CD4-positive, alpha-beta memory T cell (primary cell): ENCODE data around the gene PIGU. TPM values are rescaled to one million over a fixed set of nuclear protein-coding genes. Genes with fewer than 3 reads are reported as not detected.
"Not testable (repeated sequence)": the region's sequence is repeated elsewhere in the genome, so short reads cannot be mapped to it uniquely, and the experiment has no call there.

Experiments used
- CTCF ChIA-PET: fragments of 350-600 bp; sonication (Branson Sonifier 250); formaldehyde crosslinking; loops from one replicate; lab custom pipeline; 2021; ENCODE audit warnings: inconsistent platforms; ENCODE audit not compliant: partially characterized antibody; lab: Charles Lee
- POLR2A ChIA-PET: fragments of 350-600 bp; sonication (Branson Sonifier 250); formaldehyde crosslinking; loops from one replicate; lab custom pipeline; 2021; ENCODE audit not compliant: partially characterized antibody; lab: Charles Lee
- DNase-seq, 5 donors: peaks; one replicate each; pipeline versions ENCODE4 v3.0.0 to v3.0.0-alpha.2; 2020 to 2022; ENCODE audit warnings: mixed read lengths in 1 of 5
- H3K27ac ChIP-seq: one replicate; pipeline ENCODE4 v1.7.0; 2013; ENCODE audit warnings: low read depth, low read length
- H3K27me3 ChIP-seq: 2 replicates; pipeline ENCODE4 v1.7.0; 2013; ENCODE audit warnings: mild to moderate bottlenecking, low read length, moderate library complexity; ENCODE audit not compliant: insufficient read depth
- H3K36me3 ChIP-seq: 2 replicates; pipeline ENCODE4 v1.7.0; 2013; ENCODE audit warnings: mild to moderate bottlenecking, low read length, moderate library complexity; ENCODE audit not compliant: insufficient read depth
- H3K4me1 ChIP-seq: 2 replicates; pipeline ENCODE4 v1.7.0; 2013; ENCODE audit warnings: mild to moderate bottlenecking, low read length, moderate library complexity; ENCODE audit not compliant: insufficient read depth
- H3K4me3 ChIP-seq, 2 donors: one replicate each; pipeline ENCODE4 v1.7.0; 2013; ENCODE audit warnings: low read length in 2 of 2, mild to moderate bottlenecking in 1 of 2
- H3K9me3 ChIP-seq, 2 donors: one replicate each; pipeline ENCODE4 v1.7.0; 2013; ENCODE audit warnings: low read length in 2 of 2, control low read depth in 1 of 2; ENCODE audit not compliant: control insufficient read depth in 1 of 2
- H3K27ac Mint-ChIP-seq, 7 donors: one replicate each; pipeline ENCODE4 v1.8.0; 2020 to 2021; ENCODE audit warnings: mixed read lengths in 7 of 7, mild to moderate bottlenecking in 6 of 7, inconsistent platforms in 3 of 7, moderate library complexity in 3 of 7
- H3K27me3 Mint-ChIP-seq, 2 donors: one replicate each; pipeline ENCODE4 v1.8.0; 2020 to 2021; ENCODE audit warnings: mixed read lengths in 2 of 2
- H3K36me3 Mint-ChIP-seq, 2 donors: one replicate each; pipeline ENCODE4 v1.8.0; 2020 to 2021; ENCODE audit warnings: mixed read lengths in 2 of 2, inconsistent platforms in 1 of 2, mild to moderate bottlenecking in 1 of 2
- H3K4me1 Mint-ChIP-seq, 4 donors: one replicate each; pipeline ENCODE4 v1.8.0; 2020 to 2021; ENCODE audit warnings: mixed read lengths in 4 of 4, mild to moderate bottlenecking in 1 of 4
- H3K4me3 Mint-ChIP-seq, 8 donors: one replicate each; pipeline ENCODE4 v1.8.0; 2020 to 2021; ENCODE audit warnings: mixed read lengths in 8 of 8, mild to moderate bottlenecking in 7 of 8, moderate library complexity in 6 of 8, inconsistent platforms in 3 of 8
- H3K9me3 Mint-ChIP-seq, 8 donors: one replicate each; pipeline ENCODE4 v1.8.0; 2020 to 2021; ENCODE audit warnings: mixed read lengths in 8 of 8, mild to moderate bottlenecking in 5 of 8, inconsistent platforms in 3 of 8, moderate library complexity in 1 of 8
- intact Hi-C: fragments of 100-400 bp; cut with micrococcal nuclease; formaldehyde crosslinking; loops from one replicate; pipeline ENCODE4 v1.15.1; 2023
- polyA plus RNA-seq, 2 donors: library from polyadenylated mRNA; unstranded; fragments of 300-500 nt; fragmentation: Illumina TruSeq; gene quantifications; one replicate each; pipeline ENCODE4 v1.2.3, GENCODE V29; 2021
- total RNA-seq, 2 experiments: library from RNA; stranded (reverse); gene quantifications; one replicate each; pipeline ENCODE4 v1.2.3, GENCODE V29; 2021

The PIGU gene
- total and polyA plus RNA-seq, 4 experiments from 2014 or later = 15.1 to 34.2 (median 21.1) TPM

- no peak overlapping the region for H3K4me3 ChIP-seq
- Mint-ChIP-seq H3K27me3 (no peaks in the 10 kb centered on the region), H3K4me1 (peaks cover 0 to 3% (median 0%) of the 10 kb centered on the region in 4 donors), H3K4me3 (no peak overlapping the region), H3K36me3 (peaks cover 41% of the 10 kb centered on the region in 2 donors), H3K9me3 (no peaks in the 10 kb centered on the region), H3K27ac (peak overlapping the region in 1 of 7 donors; percentile 41)
- no peaks in the 10 kb centered on the region for H3K9me3 ChIP-seq
- POLR2A ChIA-PET = no interaction called here
- CTCF ChIA-PET = no interaction called here
- DNase-seq = no peak
- intact Hi-C loops = no loop called here
- no peaks in the 10 kb centered on the region for H3K4me1 ChIP-seq
- H3K27ac ChIP-seq = no peak overlapping the region
- H3K36me3 ChIP-seq = no peaks in the 10 kb centered on the region
- H3K27me3 ChIP-seq = no peaks in the 10 kb centered on the region
Measured at GRCh38 chr20:34626992-34627391, 49.9 kb downstream of the PIGU start.

DNA sequence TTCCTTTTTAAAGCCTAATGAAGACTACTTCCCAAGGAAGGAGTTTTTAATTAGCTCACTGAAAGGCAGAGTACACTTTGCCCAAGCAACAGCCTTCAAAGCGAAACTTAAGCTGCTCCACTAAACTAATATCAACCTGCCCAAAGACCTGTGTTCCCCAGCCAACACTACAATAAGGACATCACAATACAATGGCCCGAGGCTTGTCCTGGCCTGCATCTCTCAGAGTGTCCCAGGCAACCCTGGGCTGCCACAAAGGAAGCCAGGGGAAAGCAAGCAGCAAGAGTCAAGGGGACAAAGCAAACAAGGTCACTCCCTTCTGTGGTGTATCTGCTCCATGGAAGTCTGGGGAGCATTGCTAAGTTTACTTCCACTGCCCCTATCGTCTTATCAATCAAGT is 52.3 kb downstream of the PIGU start:
- Histone ChIP-seq H3K9me3 (no peaks in the 10 kb centered on the region), H3K4me1 (no peaks in the 10 kb centered on the region), H3K4me3 (no peak overlapping the region), H3K36me3 (peaks cover 10% of the 10 kb centered on the region), H3K27me3 (no peaks in the 10 kb centered on the region), H3K27ac (no peak overlapping the region)
- H3K4me1 Mint-ChIP-seq = peaks cover 0 to 13% (median 3%) of the 10 kb centered on the region in 4 donors
- no peaks in the 10 kb centered on the region for H3K9me3 Mint-ChIP-seq
- no peak for DNase-seq
- H3K27ac Mint-ChIP-seq = no peak overlapping the region
- ChIA-PET POLR2A (no interaction called here), CTCF (no interaction called here)
- intact Hi-C loops = no loop called here
- H3K4me3 Mint-ChIP-seq = no peak overlapping the region
- no peaks in the 10 kb centered on the region for H3K27me3 Mint-ChIP-seq
- H3K36me3 Mint-ChIP-seq = peaks cover 47 to 49% of the 10 kb centered on the region in 2 donors

- no peak for DNase-seq
- Histone ChIP-seq H3K27ac (no peak overlapping the region), H3K4me3 (no peak overlapping the region), H3K27me3 (no peaks in the 10 kb centered on the region), H3K4me1 (no peaks in the 10 kb centered on the region), H3K9me3 (no peaks in the 10 kb centered on the region), H3K36me3 (peaks cover 10% of the 10 kb centered on the region)
- Mint-ChIP-seq H3K27ac (peak overlapping the region in 2 of 7 donors; percentile 10 to 78), H3K9me3 (no peaks in the 10 kb centered on the region), H3K36me3 (peaks cover 45 to 48% of the 10 kb centered on the region in 2 donors), H3K27me3 (no peaks in the 10 kb centered on the region), H3K4me3 (no peak overlapping the region), H3K4me1 (peaks cover 0 to 16% (median 4%) of the 10 kb centered on the region in 4 donors)
- ChIA-PET POLR2A (interaction anchor here (0.6 kb wide), 1 partner anchor 12 kb away, joined by 3 read pairs; no protein-coding TSS in a partner anchor), CTCF (interaction anchor here (0.7 kb wide), 1 partner anchor 147 kb away, joined by 3 read pairs; no protein-coding TSS in a partner anchor)
- intact Hi-C loops = no loop called here
Measured at GRCh38 chr20:34622821-34623451, 54.0 kb downstream of the PIGU start.

GRCh38 chr20:34621383-34622367 is 55.2 kb downstream of the PIGU start:
- Histone ChIP-seq H3K36me3 (peaks cover 10% of the 10 kb centered on the region), H3K4me3 (no peak overlapping the region), H3K27ac (no peak overlapping the region), H3K4me1 (no peaks in the 10 kb centered on the region), H3K27me3 (no peaks in the 10 kb centered on the region), H3K9me3 (no peaks in the 10 kb centered on the region)
- intact Hi-C loops = no loop called here
- peak overlapping the region in 4 of 7 donors; percentile 2 to 88 (median 50) for H3K27ac Mint-ChIP-seq
- POLR2A ChIA-PET = no interaction called here
- H3K4me1 Mint-ChIP-seq = peaks cover 0 to 16% (median 4%) of the 10 kb centered on the region in 4 donors
- CTCF ChIA-PET = no interaction called here
- no peak overlapping the region for H3K4me3 Mint-ChIP-seq
- no peak for DNase-seq
- peaks cover 45 to 46% of the 10 kb centered on the region in 2 donors for H3K36me3 Mint-ChIP-seq
- no peaks in the 10 kb centered on the region for H3K27me3 Mint-ChIP-seq
- no peaks in the 10 kb centered on the region for H3K9me3 Mint-ChIP-seq

GRCh38 chr20:34621036-34621343 is 55.9 kb downstream of the PIGU start:
- H3K4me1 ChIP-seq = no peaks in the 10 kb centered on the region
- H3K4me3 ChIP-seq = no peak overlapping the region
- H3K9me3 Mint-ChIP-seq = no peaks in the 10 kb centered on the region
- no peak for DNase-seq
- peak overlapping the region in 2 of 7 donors; percentile 12 to 88 for H3K27ac Mint-ChIP-seq
- no peaks in the 10 kb centered on the region for H3K27me3 Mint-ChIP-seq
- peaks cover 10% of the 10 kb centered on the region for H3K36me3 ChIP-seq
- H3K27ac ChIP-seq = no peak overlapping the region
- no peaks in the 10 kb centered on the region for H3K27me3 ChIP-seq
- H3K4me1 Mint-ChIP-seq = peaks cover 0 to 16% (median 4%) of the 10 kb centered on the region in 4 donors
- CTCF ChIA-PET = no interaction called here
- H3K9me3 ChIP-seq = no peaks in the 10 kb centered on the region
- H3K36me3 Mint-ChIP-seq = peaks cover 48 to 49% of the 10 kb centered on the region in 2 donors
- POLR2A ChIA-PET = no interaction called here
- peak overlapping the region in 2 of 8 donors; percentile 53 to 57 for H3K4me3 Mint-ChIP-seq
- intact Hi-C loops = no loop called here

- H3K4me1 ChIP-seq = no peaks in the 10 kb centered on the region
- Mint-ChIP-seq H3K4me1 (peaks cover 0 to 16% (median 4%) of the 10 kb centered on the region in 4 donors), H3K27me3 (no peaks in the 10 kb centered on the region), H3K36me3 (peaks cover 56 to 57% of the 10 kb centered on the region in 2 donors), H3K27ac (peak overlapping the region in 2 of 7 donors; percentile 24 to 69), H3K4me3 (no peak overlapping the region), H3K9me3 (no peaks in the 10 kb centered on the region)
- ChIA-PET CTCF (no interaction called here), POLR2A (no interaction called here)
- H3K27ac ChIP-seq = no peak overlapping the region
- H3K36me3 ChIP-seq = peaks cover 10% of the 10 kb centered on the region
- intact Hi-C loops = no loop called here
- no peaks in the 10 kb centered on the region for H3K9me3 ChIP-seq
- no peak for DNase-seq
- H3K27me3 ChIP-seq = no peaks in the 10 kb centered on the region
- no peak overlapping the region for H3K4me3 ChIP-seq
Measured at GRCh38 chr20:34618676-34619075, 58.2 kb downstream of the PIGU start.

DNA sequence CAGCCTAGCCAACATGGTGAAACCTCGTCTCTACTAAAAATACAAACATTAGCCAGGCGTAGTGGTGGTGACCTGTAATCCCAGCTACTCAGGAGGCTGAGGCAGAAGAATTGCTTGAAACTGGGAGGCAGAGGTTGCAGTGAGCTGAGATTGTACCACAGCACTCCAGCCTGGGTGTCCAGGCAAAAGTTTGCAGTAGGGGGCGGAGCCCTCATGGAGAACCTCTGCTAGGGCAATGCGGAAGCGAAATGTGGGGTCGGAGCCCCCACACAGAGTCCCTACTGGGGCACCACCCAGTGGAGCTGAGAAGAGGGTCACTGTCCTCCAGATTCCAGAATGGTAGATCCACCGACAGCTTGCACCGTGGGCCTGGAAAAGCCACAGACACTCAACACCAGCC is 60.0 kb downstream of the PIGU start:
- H3K4me3 Mint-ChIP-seq, H3K27ac Mint-ChIP-seq, DNase-seq, intact Hi-C loops, H3K4me1 ChIP-seq, H3K4me3 ChIP-seq, POLR2A ChIA-PET, H3K27me3 Mint-ChIP-seq, H3K9me3 Mint-ChIP-seq, CTCF ChIA-PET, H3K9me3 ChIP-seq, H3K27ac ChIP-seq, H3K27me3 ChIP-seq, H3K36me3 ChIP-seq: not testable (repeated sequence)
- Mint-ChIP-seq H3K36me3 (peaks cover 54 to 60% of the 10 kb centered on the region in 2 donors), H3K4me1 (peaks cover 0 to 14% (median 4%) of the 10 kb centered on the region in 4 donors)
